B cell (primary cell): ENCODE measurements around the gene SPACA9. TPM values are rescaled to one million over a fixed set of nuclear protein-coding genes. Genes with fewer than 3 reads are reported as not detected.

Experiments
- ATAC-seq: fragments of 200-7000 bp; cut with Tn5 transposase; one replicate; pipeline ENCODE4 v1.10.0; 2021; ENCODE audit warnings: low read depth, mild to moderate bottlenecking, moderate number of reproducible peaks, moderate library complexity
- CTCF ChIA-PET: fragments of 350-600 bp; sonication (Branson Sonifier 250); formaldehyde crosslinking; loops from one replicate; lab custom pipeline; 2021; ENCODE audit warnings: antibody characterized with exemption, inconsistent platforms; lab: Charles Lee
- POLR2A ChIA-PET: fragments of 350-600 bp; sonication (Branson Sonifier 250); formaldehyde crosslinking; loops from one replicate; lab custom pipeline; 2021; ENCODE audit warnings: antibody characterized with exemption; lab: Charles Lee
- DNase-seq: peaks from one replicate; pipeline ENCODE4 v3.0.0; 2013
- H2AFZ ChIP-seq: 2 replicates; pipeline ENCODE4 v1.6.1; 2012; ENCODE audit warnings: mild to moderate bottlenecking, low read depth, low read length; ENCODE audit not compliant: insufficient read depth, poor library complexity, severe bottlenecking
- H3K27ac ChIP-seq, 2 donors: 1 replicate in 1 of 2; 2 replicates in 1 of 2; pipeline ENCODE4 v1.5.1; 2012 to 2013; ENCODE audit warnings: low read length in 2 of 2, mild to moderate bottlenecking in 2 of 2, moderate library complexity in 1 of 2
- H3K27me3 ChIP-seq, 4 experiments: fragments of 200-600 bp in 1 of 4; sonication (generic) in 1 of 4; replicated peaks in 1 of 4; 1 replicate in 2 of 4; 2 replicates in 2 of 4; pipeline versions ENCODE4 v1.6.1 to v1.7.0; 2013 to 2016; ENCODE audit warnings: low read length in 3 of 4, mild to moderate bottlenecking in 2 of 4, mixed read lengths in 1 of 4, moderate library complexity in 1 of 4; ENCODE audit not compliant: insufficient read depth in 4 of 4, control insufficient read depth in 3 of 4; ENCODE audit errors: control extremely low read depth in 1 of 4
- H3K36me3 ChIP-seq, 2 experiments: replicated peaks in 1 of 2; 1 replicate in 1 of 2; 2 replicates in 1 of 2; pipeline versions ENCODE4 v1.6.1 to v1.7.1; 2013; ENCODE audit warnings: low read length in 1 of 2; ENCODE audit not compliant: insufficient read depth in 2 of 2, control insufficient read depth in 1 of 2; ENCODE audit errors: control extremely low read depth in 1 of 2, extremely low read depth in 1 of 2
- H3K4me1 ChIP-seq, 2 donors: fragments of 200-600 bp in 1 of 2; sonication (generic) in 1 of 2; 1 replicate in 1 of 2; 2 replicates in 1 of 2; pipeline versions ENCODE4 v1.5.1 to v1.6.1; 2013 to 2017; ENCODE audit warnings: low read length in 2 of 2; ENCODE audit not compliant: control insufficient read depth in 2 of 2, insufficient read depth in 2 of 2
- H3K4me2 ChIP-seq: replicated peaks from 2 replicates; pipeline ENCODE3; 2012; ENCODE audit warnings: mild to moderate bottlenecking, low read depth, low read length; ENCODE audit not compliant: poor library complexity, severe bottlenecking
- H3K4me3 ChIP-seq, 5 experiments: fragments of 200-600 bp in 1 of 5; sonication (generic) in 1 of 5; 1 replicate in 3 of 5; 2 replicates in 2 of 5; pipeline versions ENCODE4 v1.5.1 to v1.7.0; 2011 to 2016; ENCODE audit warnings: low read length in 4 of 5, mild to moderate bottlenecking in 4 of 5, low read depth in 2 of 5, control low read depth in 1 of 5, moderate library complexity in 1 of 5; ENCODE audit not compliant: insufficient read depth in 1 of 5; ENCODE audit errors: control extremely low read depth in 1 of 5, extremely low read depth in 1 of 5
- H3K79me2 ChIP-seq: fragments of 200-600 bp; sonication (generic); one replicate; pipeline ENCODE4 v1.6.0; 2016; ENCODE audit warnings: low read length; ENCODE audit not compliant: control insufficient read depth, insufficient read depth
- H3K9ac ChIP-seq: fragments of 200-600 bp; sonication (generic); 2 replicates; pipeline ENCODE4 v1.6.1; 2017; ENCODE audit warnings: mild to moderate bottlenecking, low read length, moderate library complexity
- H3K9me3 ChIP-seq, 3 donors: one replicate each; pipeline versions ENCODE4 v1.6.1 to v1.7.1; 2013; ENCODE audit warnings: low read length in 2 of 3; ENCODE audit not compliant: control insufficient read depth in 2 of 3, insufficient read depth in 1 of 3; ENCODE audit errors: control extremely low read depth in 1 of 3
- H4K20me1 ChIP-seq: 2 replicates; pipeline ENCODE4 v1.6.0; 2012; ENCODE audit warnings: mild to moderate bottlenecking, low read length; ENCODE audit not compliant: insufficient read depth, control insufficient read depth, poor library complexity, severe bottlenecking
- H3K27ac Mint-ChIP-seq: one replicate; pipeline ENCODE4 v1.8.0; 2021; ENCODE audit warnings: mixed read lengths
- H3K27me3 Mint-ChIP-seq: one replicate; pipeline ENCODE4 v1.8.0; 2021; ENCODE audit warnings: mixed read lengths
- H3K4me1 Mint-ChIP-seq: one replicate; pipeline ENCODE4 v1.8.0; 2021; ENCODE audit warnings: mixed read lengths
- H3K4me3 Mint-ChIP-seq: one replicate; pipeline ENCODE4 v1.8.0; 2021; ENCODE audit warnings: mixed read lengths
- H3K9me3 Mint-ChIP-seq: one replicate; pipeline ENCODE4 v1.8.0; 2022; ENCODE audit warnings: mixed read lengths; ENCODE audit not compliant: insufficient read depth
- CTCF ChIP-seq: fragments of 200-600 bp; IDR thresholded peaks from one replicate; pipeline ENCODE4 v1.8.0; 2022; ENCODE audit warnings: antibody characterized with exemption, mild to moderate bottlenecking
- EZH2 ChIP-seq: IDR thresholded peaks from 2 replicates; pipeline ENCODE4 v1.6.1; 2012; ENCODE audit warnings: borderline replicate concordance, low read depth, mild to moderate bottlenecking, moderate library complexity, low read length; ENCODE audit not compliant: insufficient read depth, poor library complexity, severe bottlenecking
- WGBS: methylation state at CpG from one replicate; pipeline ENCODE4 v1.1.5; 2013; ENCODE audit warnings: missing lambda C conversion rate; ENCODE audit not compliant: insufficient coverage; 5-methylcytosine and 5-hydroxymethylcytosine counted together
- intact Hi-C: fragments of 100-400 bp; cut with micrococcal nuclease; formaldehyde crosslinking; loops from one replicate; pipeline ENCODE4 v1.10.0; 2022
- polyA plus RNA-seq: library from polyadenylated mRNA; depleted of rRNA; stranded (reverse); fragments of >200 nt; gene quantifications from 2 replicates; pipeline ENCODE4 v1.2.3, GENCODE V29; 2012
- total RNA-seq, 2 donors: library from RNA; stranded (reverse); fragments of 120-200 nt in 1 of 2; gene quantifications; 1 replicate in 1 of 2; 2 replicates in 1 of 2; pipeline versions ENCODE4 v1.2.3 to v1.2.4, GENCODE V29; 2013 to 2022

The SPACA9 gene
- total and polyA plus RNA-seq, 2 donors (not counting 1 experiment from before 2014, with no cell fraction given) = 2.8 to 4.5 TPM

GRCh38 chr9:132905726-132906125, 27.0 kb downstream of the SPACA9 start:
- no peaks in the 10 kb centered on the region for H3K9me3 Mint-ChIP-seq
- no peaks in the 10 kb centered on the region for H3K27me3 Mint-ChIP-seq
- ATAC-seq = no peak
- H3K9ac ChIP-seq = no peak overlapping the region
- no peak overlapping the region for H3K27ac ChIP-seq
- H3K4me3 Mint-ChIP-seq = no peak overlapping the region
- no peaks in the 10 kb centered on the region for H3K9me3 ChIP-seq
- H3K27me3 ChIP-seq = no peaks in the 10 kb centered on the region
- TF ChIP-seq CTCF (no peak), EZH2 (no peak)
- 97% methylated on average over 12 of the region's 12 CpGs for WGBS
- H3K79me2 ChIP-seq = no peaks in the 10 kb centered on the region
- no peak for DNase-seq
- H3K36me3 ChIP-seq = peaks cover 3 to 64% of the 10 kb centered on the region in 2 experiments
- no peak overlapping the region for H3K27ac Mint-ChIP-seq
- no peak overlapping the region for H3K4me2 ChIP-seq
- ChIA-PET CTCF (no interaction called here), POLR2A (interaction anchor here (0.7 kb wide), 1 partner anchor 41 kb away, joined by 5 read pairs; no protein-coding TSS in a partner anchor)
- H2AFZ ChIP-seq = no peak overlapping the region
- no peaks in the 10 kb centered on the region for H4K20me1 ChIP-seq
- H3K4me3 ChIP-seq = no peak overlapping the region
- peaks cover 0 to 5% of the 10 kb centered on the region in 2 donors for H3K4me1 ChIP-seq
- intact Hi-C loops = loop anchor here (10.0 kb wide), 1 partner anchor 231 kb away; the partner anchor contains the start of gene GTF3C4
- peaks cover 9% of the 10 kb centered on the region for H3K4me1 Mint-ChIP-seq

DNA sequence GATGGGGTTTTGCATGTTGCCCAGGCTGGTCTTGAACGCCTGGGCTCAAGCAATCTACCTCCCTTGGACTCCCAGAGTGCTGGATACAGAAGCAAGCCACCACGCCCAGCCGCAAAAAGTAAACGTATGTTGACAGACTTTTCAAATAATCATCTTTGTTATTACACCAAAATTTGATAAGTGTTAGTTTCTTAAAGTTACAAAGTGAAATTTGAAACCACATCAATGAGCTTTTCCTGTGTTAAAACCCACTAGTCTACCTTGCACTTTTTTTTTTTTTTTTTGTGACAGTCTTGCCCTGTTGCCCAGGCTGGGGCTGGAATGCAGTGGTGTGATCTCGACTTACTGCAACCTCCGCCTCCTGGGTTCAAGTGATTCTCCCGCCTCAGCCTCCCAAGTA, 29.9 kb downstream of the SPACA9 start:
- Histone ChIP-seq H3K27ac (no peak overlapping the region), H3K9ac (no peak overlapping the region), H4K20me1 (no peaks in the 10 kb centered on the region), H3K36me3 (peaks cover 0 to 67% of the 10 kb centered on the region in 2 experiments), H3K79me2 (no peaks in the 10 kb centered on the region), H3K9me3 (no peaks in the 10 kb centered on the region), H3K27me3 (no peaks in the 10 kb centered on the region), H3K4me1 (no peaks in the 10 kb centered on the region), H3K4me3 (no peak overlapping the region), H3K4me2 (no peak overlapping the region), H2AFZ (no peak overlapping the region)
- ATAC-seq (no peak), DNase-seq (no peak)
- H3K9me3 Mint-ChIP-seq = no peaks in the 10 kb centered on the region
- H3K4me1 Mint-ChIP-seq = no peaks in the 10 kb centered on the region
- H3K27me3 Mint-ChIP-seq = no peaks in the 10 kb centered on the region
- no peak overlapping the region for H3K4me3 Mint-ChIP-seq
- ChIA-PET CTCF (interaction anchor here (2.2 kb wide), 1 partner anchor 9 kb away, joined by 7 read pairs; no protein-coding TSS in a partner anchor), POLR2A (no interaction called here)
- 100% methylated on average over 3 of the region's 7 CpGs for WGBS
- TF ChIP-seq CTCF (no peak), EZH2 (no peak)
- no peak overlapping the region for H3K27ac Mint-ChIP-seq
- intact Hi-C loops = loop anchor here (10.0 kb wide), 1 partner anchor 234 kb away; the partner anchor contains the start of gene GTF3C4
